ENCODE results near the gene ARL15.

The ARL15 gene

GRCh38 chr5:54220230-54221040, 89.9 kb downstream of the ARL15 start:
- no peak for TF ChIP-seq CTCF (IDR thresholded peaks at IDR 0.05; ENCODE audit: low read depth, low read length)
- peaks cover 22% of the 10 kb centered on the region for H3K27me3 ChIP-seq
- no peaks in the 10 kb centered on the region for H3K36me3 ChIP-seq
- DNase-seq: no peak
- no peaks in the 10 kb centered on the region for H3K4me1 ChIP-seq
- H3K9me3 ChIP-seq: no peaks in the 10 kb centered on the region
- H3K4me3 ChIP-seq (ENCODE audit: low read depth, low read length): no peak overlapping the region

GRCh38 chr5:54217826-54218503, 92.4 kb downstream of the ARL15 start:
- peak; percentile 36 for DNase-seq
- Histone ChIP-seq H3K4me3 (ENCODE audit: low read depth, low read length) (no peak overlapping the region), H3K27me3 (peaks cover 18% of the 10 kb centered on the region; the same call in 1 of the 2 replicates), H3K9me3 (no peaks in the 10 kb centered on the region), H3K4me1 (no peaks in the 10 kb centered on the region), H3K36me3 (no peaks in the 10 kb centered on the region)
- TF ChIP-seq CTCF (IDR thresholded peaks at IDR 0.05; ENCODE audit: low read depth, low read length): peak; percentile 84

- no peaks in the 10 kb centered on the region for H3K36me3 ChIP-seq
- no peak for DNase-seq
- H3K9me3 ChIP-seq: no peaks in the 10 kb centered on the region
- no peak overlapping the region for H3K4me3 ChIP-seq (ENCODE audit: low read depth, low read length)
- no peaks in the 10 kb centered on the region for H3K4me1 ChIP-seq
- no peak for TF ChIP-seq CTCF (IDR thresholded peaks at IDR 0.05; ENCODE audit: low read depth, low read length)
- H3K27me3 ChIP-seq: peaks cover 15% of the 10 kb centered on the region; the same call in 1 of the 2 replicates
Measured at GRCh38 chr5:54215233-54215736, 95.1 kb downstream of the ARL15 start.

- H3K9me3 ChIP-seq: no peaks in the 10 kb centered on the region
- H3K27me3 ChIP-seq: peaks cover 11% of the 10 kb centered on the region; the same call in 1 of the 2 replicates
- H3K36me3 ChIP-seq: no peaks in the 10 kb centered on the region
- H3K4me1 ChIP-seq: no peaks in the 10 kb centered on the region
- no peak for DNase-seq
- H3K4me3 ChIP-seq (ENCODE audit: low read depth, low read length): no peak overlapping the region
- TF ChIP-seq CTCF (IDR thresholded peaks at IDR 0.05; ENCODE audit: low read depth, low read length): no peak
Measured at GRCh38 chr5:54214722-54215121, 95.7 kb downstream of the ARL15 start.

GRCh38 chr5:54212331-54212730, 98.0 kb downstream of the ARL15 start:
- H3K4me3 ChIP-seq (ENCODE audit: low read depth, low read length): no peak overlapping the region
- no peaks in the 10 kb centered on the region for H3K9me3 ChIP-seq
- no peak for TF ChIP-seq CTCF (IDR thresholded peaks at IDR 0.05; ENCODE audit: low read depth, low read length)
- DNase-seq: no peak
- peaks cover 4% of the 10 kb centered on the region; the same call in 1 of the 2 replicates for H3K27me3 ChIP-seq
- no peaks in the 10 kb centered on the region for H3K4me1 ChIP-seq
- H3K36me3 ChIP-seq: no peaks in the 10 kb centered on the region

Data from BE2C (cell line).